NB4 (cell line): Measurements from ENCODE around the gene GFOD1.

Experiments used
- DNase-seq: peaks from one replicate; pipeline ENCODE4 v3.0.0; 2010; ENCODE audit warnings: low read depth
- H3K4me3 ChIP-seq: one replicate; pipeline ENCODE4 v1.5.1; 2011; ENCODE audit warnings: mild to moderate bottlenecking, low read depth, low read length, moderate library complexity
- CTCF ChIP-seq: IDR thresholded peaks from one replicate; pipeline ENCODE4 v1.5.1; 2012; ENCODE audit warnings: low read depth, low read length
- MAX ChIP-seq: IDR thresholded peaks from 2 replicates; pipeline ENCODE4 v1.6.1; 2011; ENCODE audit warnings: low read depth, low read length
- MYC ChIP-seq: IDR thresholded peaks from 2 replicates; pipeline ENCODE4 v1.6.1; 2011; ENCODE audit warnings: low read depth, low read length
- POLR2A ChIP-seq: IDR thresholded peaks from 2 replicates; pipeline ENCODE4 v1.6.1; 2011; ENCODE audit warnings: mild to moderate bottlenecking; ENCODE audit not compliant: insufficient read length; ENCODE audit errors: extremely low read depth

Gene GFOD1

DNA sequence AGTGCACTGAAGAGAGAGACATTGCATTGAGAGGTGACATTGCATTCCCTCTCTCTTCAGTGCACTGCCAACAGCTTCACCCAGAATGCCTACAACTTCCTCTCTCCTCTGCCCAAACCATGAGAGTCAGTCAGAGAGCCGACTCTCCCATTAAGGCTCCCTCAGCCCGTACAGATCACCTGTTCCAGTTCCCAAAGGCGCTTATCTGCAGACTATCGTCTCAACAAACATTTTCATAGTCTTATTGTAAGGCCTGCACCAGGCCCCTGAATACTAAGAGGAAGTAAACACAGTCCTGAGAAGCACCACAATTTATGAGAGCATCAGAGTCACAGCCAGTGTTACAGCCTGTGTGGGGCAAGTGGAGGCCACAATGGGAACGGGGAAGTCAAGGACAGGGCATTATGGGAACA is 53.7 kb downstream of the GFOD1 start:
- peak; percentile 76 for DNase-seq
- TF ChIP-seq CTCF (no peak), POLR2A (no peak), MAX (no peak), MYC (no peak)
- no peak overlapping the region for H3K4me3 ChIP-seq

DNA sequence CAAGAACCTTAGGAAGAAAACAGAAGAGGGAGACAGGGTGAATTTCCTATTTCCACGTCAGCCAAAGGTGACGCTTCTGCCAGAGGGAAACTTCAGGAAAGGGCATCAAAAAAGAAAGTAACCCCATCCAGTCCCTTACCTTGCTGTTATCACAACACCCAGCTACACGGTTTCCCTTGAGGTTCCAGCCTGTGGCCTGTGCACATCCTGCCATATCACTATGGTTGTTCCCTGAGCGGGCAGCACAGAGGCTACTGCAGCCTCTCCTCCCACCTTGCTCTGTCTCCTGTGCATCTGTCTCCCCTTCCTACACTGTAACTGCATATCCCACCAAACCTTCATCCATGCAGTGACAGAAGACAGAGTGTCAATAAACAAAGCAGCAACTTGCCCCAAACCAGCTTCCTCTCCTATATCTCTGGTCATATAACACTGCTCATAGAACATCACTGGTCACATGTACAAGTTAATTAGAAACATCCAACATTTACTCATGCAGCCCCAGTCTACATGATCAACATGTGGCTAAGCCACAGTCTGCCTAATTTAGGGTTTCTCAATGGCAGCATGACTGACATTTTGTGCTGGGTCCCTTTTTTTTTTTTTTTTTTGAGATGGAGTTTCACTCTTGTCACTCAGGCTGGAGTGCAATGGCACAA is 54.7 kb downstream of the GFOD1 start:
- DNase-seq: peak; percentile 34
- TF ChIP-seq MYC: no peak
- TF ChIP-seq POLR2A: no peak
- TF ChIP-seq CTCF: no peak
- no peak for TF ChIP-seq MAX
- H3K4me3 ChIP-seq: no peak overlapping the region

DNA sequence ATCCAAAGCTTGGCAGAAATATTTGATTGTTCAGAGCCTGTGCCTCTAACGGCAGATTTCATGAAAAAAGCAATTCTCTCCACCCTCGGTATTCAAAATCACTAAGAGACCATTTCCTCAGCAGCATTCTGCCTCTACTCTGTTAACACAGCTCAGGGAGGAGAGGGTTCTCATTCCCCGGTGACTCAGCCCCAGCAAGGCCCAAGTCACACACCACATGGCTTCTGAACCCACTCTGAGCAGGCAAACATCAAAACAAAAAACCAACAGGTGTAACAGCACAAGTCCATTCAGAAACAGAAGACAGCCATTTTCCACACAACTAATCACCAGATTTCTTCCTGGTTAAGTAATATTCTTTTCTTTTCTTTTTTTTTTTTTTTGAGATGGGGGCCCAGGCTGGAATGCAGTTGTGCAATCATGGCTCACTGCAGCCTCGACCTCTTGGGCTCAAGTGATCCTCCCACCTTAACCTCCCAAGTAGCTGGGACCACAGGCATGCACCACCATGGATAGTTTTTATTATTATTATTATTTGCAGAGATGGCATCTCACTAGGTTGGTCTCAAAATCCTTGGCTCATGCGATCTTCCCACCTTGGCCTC is 55.4 kb downstream of the GFOD1 start:
- no peak overlapping the region for H3K4me3 ChIP-seq
- no peak for TF ChIP-seq CTCF
- peak; percentile 45; the same call in 1 of the 2 replicates for TF ChIP-seq MAX
- peak; percentile 81 for DNase-seq

GRCh38 chr6:13431059-13431656 is 56.2 kb downstream of the GFOD1 start:
- H3K4me3 ChIP-seq: no peak overlapping the region
- TF ChIP-seq MYC: no peak
- no peak for TF ChIP-seq CTCF
- no peak for TF ChIP-seq POLR2A
- TF ChIP-seq MAX: no peak
- no peak for DNase-seq

- no peak for TF ChIP-seq MYC
- TF ChIP-seq POLR2A: no peak
- TF ChIP-seq MAX: no peak
- no peak for TF ChIP-seq CTCF
- DNase-seq: no peak
- H3K4me3 ChIP-seq: no peak overlapping the region
Observed at GRCh38 chr6:13429406-13429753, 58.0 kb downstream of the GFOD1 start.
